Spleen (tissue), 11 donors: ENCODE results near the gene DLG5. TPM values are rescaled to one million over a fixed set of nuclear protein-coding genes. Genes with fewer than 3 reads are reported as not detected.
"Not testable (repeated sequence)": the region's sequence is repeated elsewhere in the genome, so short reads cannot be mapped to it uniquely, and the experiment has no call there.

Source experiments
- DNase-seq: peaks from one replicate; pipeline ENCODE4 v3.0.0-alpha.2; 2020
- H3K27ac ChIP-seq, 8 donors: fragments of 200-600 bp; sonication (generic) in 7 of 8; 1 replicate in 4 of 8; 2 replicates in 4 of 8; pipeline versions ENCODE4 v1.5.0 to v1.8.0; 2016 to 2021; ENCODE audit warnings: inconsistent platforms in 4 of 8, mild to moderate bottlenecking in 4 of 8, moderate library complexity in 1 of 8
- H3K27me3 ChIP-seq, 7 donors: fragments of 200-600 bp; sonication (generic) in 6 of 7; replicated peaks in 1 of 7; 1 replicate in 4 of 7; 2 replicates in 3 of 7; pipeline versions ENCODE4 v1.5.0 to v1.8.0; 2016 to 2021; ENCODE audit warnings: inconsistent platforms in 3 of 7, mild to moderate bottlenecking in 1 of 7
- H3K36me3 ChIP-seq, 6 donors: fragments of 200-600 bp; sonication (generic) in 5 of 6; 1 replicate in 4 of 6; 2 replicates in 2 of 6; pipeline versions ENCODE4 v1.5.0 to v1.8.0; 2016 to 2021; ENCODE audit warnings: inconsistent platforms in 2 of 6
- H3K4me1 ChIP-seq, 6 donors: fragments of 200-600 bp; sonication (generic) in 5 of 6; 1 replicate in 3 of 6; 2 replicates in 3 of 6; pipeline versions ENCODE4 v1.5.0 to v1.8.0; 2016 to 2021; ENCODE audit warnings: inconsistent platforms in 3 of 6
- H3K4me3 ChIP-seq, 8 donors: fragments of 200-600 bp; sonication (generic) in 7 of 8; 1 replicate in 4 of 8; 2 replicates in 4 of 8; pipeline versions ENCODE4 v1.5.0 to v1.8.0; 2016 to 2021; ENCODE audit warnings: inconsistent platforms in 4 of 8, mild to moderate bottlenecking in 4 of 8, moderate library complexity in 2 of 8
- H3K9me3 ChIP-seq, 8 donors: fragments of 200-600 bp; sonication (generic) in 7 of 8; 1 replicate in 4 of 8; 2 replicates in 4 of 8; pipeline versions ENCODE4 v1.5.0 to v1.8.0; 2016 to 2021; ENCODE audit warnings: inconsistent platforms in 4 of 8
- POLR2A ChIP-seq, 3 donors: fragments of 450-650 bp; IDR thresholded peaks; one replicate each; pipeline ENCODE4 v1.5.1; 2017; ENCODE audit warnings: antibody characterized with exemption in 3 of 3, mild to moderate bottlenecking in 1 of 3
- POLR2AphosphoS5 ChIP-seq, 3 donors: sonication (generic); formaldehyde crosslinking; IDR thresholded peaks; one replicate each; pipeline ENCODE4 v1.5.1; 2017; ENCODE audit warnings: antibody characterized with exemption in 3 of 3
- WGBS, 5 donors: extraction: QIAGEN DNeasy Blood & Tissue Kit in 3 of 5; methylation state at CpG; one replicate each; pipeline versions ENCODE4 v1.1.5 to v1.1.7; 2013 to 2018; 5-methylcytosine and 5-hydroxymethylcytosine counted together
- intact Hi-C: fragments of 100-400 bp; cut with DNase I; formaldehyde crosslinking; loops from one replicate; pipeline ENCODE4 v1.15.0; 2023; ENCODE audit warnings: low total_unique reads
- polyA plus RNA-seq, 3 donors: library from polyadenylated mRNA; stranded (reverse); fragments of 200-250 nt; gene quantifications; one replicate each; pipeline ENCODE4 v1.2.1, GENCODE V29; 2013
- total RNA-seq, 7 donors: library from RNA; depleted of rRNA in 3 of 7; stranded (reverse); fragments of >200 nt in 3 of 7; fragmentation: NEBNext Ultra II Directional in 4 of 7; extraction: Animal tissue kit (Norgen Biotek cat#: 25700) in 4 of 7; gene quantifications; one replicate each; pipeline versions ENCODE4 v1.1.0 to v1.2.1, GENCODE V29; 2016 to 2021
- TF ChIP-seq, protein P1 (sequence below), 11 experiments: fragments of 200-600 bp in 7 of 11; fragments of 450-650 bp in 4 of 11; sonication (generic) in 4 of 11; IDR thresholded peaks in 8 of 11; conservative IDR thresholded peaks in 3 of 11; 1 replicate in 7 of 11; 2 replicates in 4 of 11; pipeline versions ENCODE4 v1.4.0 to v1.8.0; 2016 to 2021; ENCODE audit warnings: antibody characterized with exemption in 11 of 11, inconsistent platforms in 4 of 11, mild to moderate bottlenecking in 1 of 11
- donor health status: healthy with polysubstance abuse.
- donor health status: DM: no; HTN: no; CAD: no; lungs with moderate emphysema.
- donor health status: DM: no; HTN: no; CAD: no.
- donor health status: Bipolar disorder and iron deficiency.
- donor health status: healthy.
- donor health status: DM: no; HTN: no; CAD: no.
- donor health status: DM: yes; HTN: yes; CAD: no.

The DLG5 gene
- total and polyA plus RNA-seq, 10 donors, result 2.0 to 14.4 (median 8.8) TPM

GRCh38 chr10:77763453-77764430 is 162.8 kb downstream of the DLG5 start:
- Histone ChIP-seq H3K36me3 (no peaks in the 10 kb centered on the region), H3K9me3 (no peaks in the 10 kb centered on the region), H3K27me3 (no peaks in the 10 kb centered on the region), H3K4me3 (no peak overlapping the region), H3K4me1 (no peaks in the 10 kb centered on the region), H3K27ac (no peak overlapping the region)
- TF ChIP-seq POLR2A (IDR thresholded peaks at IDR 0.05) (no peak), POLR2AphosphoS5 (IDR thresholded peaks at IDR 0.05) (no peak)
- TF ChIP-seq, protein P1, sequence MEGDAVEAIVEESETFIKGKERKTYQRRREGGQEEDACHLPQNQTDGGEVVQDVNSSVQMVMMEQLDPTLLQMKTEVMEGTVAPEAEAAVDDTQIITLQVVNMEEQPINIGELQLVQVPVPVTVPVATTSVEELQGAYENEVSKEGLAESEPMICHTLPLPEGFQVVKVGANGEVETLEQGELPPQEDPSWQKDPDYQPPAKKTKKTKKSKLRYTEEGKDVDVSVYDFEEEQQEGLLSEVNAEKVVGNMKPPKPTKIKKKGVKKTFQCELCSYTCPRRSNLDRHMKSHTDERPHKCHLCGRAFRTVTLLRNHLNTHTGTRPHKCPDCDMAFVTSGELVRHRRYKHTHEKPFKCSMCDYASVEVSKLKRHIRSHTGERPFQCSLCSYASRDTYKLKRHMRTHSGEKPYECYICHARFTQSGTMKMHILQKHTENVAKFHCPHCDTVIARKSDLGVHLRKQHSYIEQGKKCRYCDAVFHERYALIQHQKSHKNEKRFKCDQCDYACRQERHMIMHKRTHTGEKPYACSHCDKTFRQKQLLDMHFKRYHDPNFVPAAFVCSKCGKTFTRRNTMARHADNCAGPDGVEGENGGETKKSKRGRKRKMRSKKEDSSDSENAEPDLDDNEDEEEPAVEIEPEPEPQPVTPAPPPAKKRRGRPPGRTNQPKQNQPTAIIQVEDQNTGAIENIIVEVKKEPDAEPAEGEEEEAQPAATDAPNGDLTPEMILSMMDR (IDR thresholded peaks at IDR 0.05 in 8 of 11, conservative IDR thresholded peaks at IDR 0.05 in 3 of 11), result no peak
- DNase-seq, result no peak
- intact Hi-C loops, result no loop called here
- 72 to 84% (median 78%) methylated on average over 7 to 9 of the region's 9 CpGs for WGBS, 5 donors

DNA sequence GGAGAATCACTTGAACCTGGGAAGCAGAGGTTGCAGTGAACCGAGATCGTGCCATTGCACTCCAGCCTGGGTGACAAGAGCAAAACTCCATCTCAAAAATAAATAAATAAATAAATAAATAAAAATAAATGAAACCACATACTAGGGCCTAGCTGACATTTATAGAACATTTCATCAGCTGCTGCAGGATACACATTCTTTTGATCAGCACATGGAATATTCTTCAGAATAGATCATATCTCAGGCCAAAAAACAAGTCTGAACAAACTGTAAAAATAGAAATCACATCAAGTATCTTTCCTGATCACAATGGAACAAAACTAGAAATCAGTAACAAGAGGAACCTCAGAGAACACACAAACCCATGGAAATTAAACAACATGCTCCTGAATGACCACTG is 168.1 kb downstream of the DLG5 start:
- DNase-seq, H3K9me3 ChIP-seq, H3K27ac ChIP-seq, intact Hi-C loops, H3K36me3 ChIP-seq, H3K4me3 ChIP-seq, H3K4me1 ChIP-seq: not testable (repeated sequence)
- 88 to 100% (median 94%) methylated on average over 2 of the region's 2 CpGs for WGBS, 5 donors
- H3K27me3 ChIP-seq, result peaks cover 0 to 11% (median 0%) of the 10 kb centered on the region in 7 donors

DNA sequence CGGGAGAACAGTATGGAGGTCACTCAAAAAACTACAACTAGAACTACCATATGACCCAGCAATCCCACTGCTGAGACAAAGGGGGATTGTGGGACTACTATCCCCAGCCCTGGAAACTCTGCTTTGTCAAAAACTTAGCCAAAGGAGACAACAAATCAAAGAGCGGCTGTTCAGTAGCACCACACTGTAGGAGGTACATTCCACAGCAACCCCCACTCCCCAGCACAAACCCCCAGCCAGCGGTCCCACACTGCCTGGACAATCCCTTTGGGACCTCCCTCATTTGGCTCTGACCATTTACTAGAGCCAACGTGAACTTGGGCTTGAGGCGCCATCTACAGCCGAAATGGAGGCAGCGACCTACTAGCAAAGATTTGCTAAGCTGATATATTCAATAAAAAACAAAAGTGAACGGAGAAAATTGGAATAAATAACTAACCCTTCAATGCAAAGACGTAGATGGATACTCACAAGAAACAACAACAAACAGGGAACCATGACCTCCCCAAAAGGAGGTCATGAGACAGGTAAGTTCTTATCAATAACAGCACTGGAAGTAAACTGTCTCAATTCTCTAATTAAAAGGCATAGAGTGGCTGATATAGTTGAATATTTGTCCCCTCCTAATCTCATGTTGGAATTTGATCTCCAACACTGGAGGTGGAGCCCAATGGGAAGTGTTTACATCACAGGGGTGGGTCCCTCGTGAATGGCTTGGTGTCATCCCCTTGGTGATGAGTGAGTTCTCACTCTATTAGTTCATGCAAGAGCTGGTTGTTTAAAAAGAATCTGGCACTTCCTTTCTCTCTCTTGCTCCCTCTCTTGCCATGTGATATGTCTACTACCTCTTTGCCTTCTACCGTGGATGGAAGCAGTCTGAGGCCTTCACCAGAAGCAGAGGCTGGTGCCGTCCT is 170.0 kb downstream of the DLG5 start:
- DNase-seq, result no peak
- WGBS, 5 donors, result 23 to 37% (median 29%) methylated on average over 12 of the region's 12 CpGs
- no peak overlapping the region for H3K4me3 ChIP-seq
- H3K27ac ChIP-seq, result no peak overlapping the region
- H3K27me3 ChIP-seq, result peaks cover 0 to 15% (median 0%) of the 10 kb centered on the region in 7 donors
- H3K36me3 ChIP-seq, result no peaks in the 10 kb centered on the region
- intact Hi-C loops, result no loop called here
- TF ChIP-seq POLR2AphosphoS5 (IDR thresholded peaks at IDR 0.05) (no peak), POLR2A (IDR thresholded peaks at IDR 0.05) (no peak)
- TF ChIP-seq, protein P1 (IDR thresholded peaks at IDR 0.05 in 8 of 11, conservative IDR thresholded peaks at IDR 0.05 in 3 of 11), result peak in 5 of 11 experiments; percentile 5 to 19 (median 11)
- H3K4me1 ChIP-seq, result no peaks in the 10 kb centered on the region
- H3K9me3 ChIP-seq, result no peaks in the 10 kb centered on the region

DNA sequence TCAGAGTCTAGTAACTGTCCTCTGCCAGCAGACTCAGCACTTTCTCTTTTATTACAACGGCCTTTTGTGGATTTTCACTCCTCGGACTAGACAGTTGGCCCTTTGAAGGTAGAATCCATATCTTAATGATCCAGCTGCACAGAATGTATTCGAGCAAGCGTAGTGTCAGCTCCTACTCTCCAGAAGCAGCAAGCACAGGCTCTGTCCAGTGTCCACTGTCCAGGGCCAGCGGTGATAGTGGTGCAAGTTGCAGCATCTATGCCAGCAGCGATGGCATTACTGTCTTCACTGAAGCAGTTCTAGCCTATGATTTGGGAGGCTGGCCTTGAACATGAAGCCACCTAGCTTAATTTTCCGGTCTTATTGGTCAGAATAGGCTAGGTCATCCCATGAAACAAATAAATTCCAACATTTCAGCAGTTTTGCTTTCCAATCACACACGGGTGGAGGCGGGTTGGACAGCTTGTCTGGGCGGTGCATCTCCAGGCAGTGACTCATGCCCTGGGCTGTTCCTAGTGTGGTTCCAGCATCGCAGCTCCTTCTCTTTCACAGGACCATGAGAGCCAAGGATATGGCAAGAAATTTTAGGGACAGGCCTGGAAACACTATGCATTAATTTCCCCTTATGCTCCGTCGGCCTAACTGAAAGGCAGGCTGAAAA is 180.4 kb downstream of the DLG5 start:
- H3K27me3 ChIP-seq, result peaks cover 0 to 4% (median 0%) of the 10 kb centered on the region in 7 donors
- H3K36me3 ChIP-seq, result no peaks in the 10 kb centered on the region
- no peak for TF ChIP-seq POLR2AphosphoS5 (IDR thresholded peaks at IDR 0.05)
- TF ChIP-seq, protein P1 (IDR thresholded peaks at IDR 0.05 in 8 of 11, conservative IDR thresholded peaks at IDR 0.05 in 3 of 11), result no peak
- H3K4me1 ChIP-seq, result no peaks in the 10 kb centered on the region
- intact Hi-C loops, result no loop called here
- no peak overlapping the region for H3K4me3 ChIP-seq
- peaks cover 0 to 22% (median 16%) of the 10 kb centered on the region in 8 donors for H3K9me3 ChIP-seq
- no peak for DNase-seq
- H3K27ac ChIP-seq, result no peak overlapping the region
- WGBS, 5 donors, result 82 to 91% (median 89%) methylated on average over 13 of the region's 13 CpGs
